ENCODE measurements around the gene POLR3A. TPM values are rescaled to one million over a fixed set of nuclear protein-coding genes. Genes with fewer than 3 reads are reported as not detected.

The POLR3A gene
- polyA plus RNA-seq, 1 donor from 2014 or later, result 15.6 TPM

- H3K4me2 ChIP-seq (ENCODE audit: low read length), result no peak overlapping the region
- H3F3A ChIP-seq (ENCODE audit: insufficient read depth, low read length, poor library complexity, severe bottlenecking), result no peaks in the 10 kb centered on the region
- H3K4me3 ChIP-seq (ENCODE audit: low read length), result no peak overlapping the region
- no peak overlapping the region for H2AFZ ChIP-seq (ENCODE audit: low read depth, low read length)
- H3K36me3 ChIP-seq (ENCODE audit: insufficient read depth, low read length), result peaks cover 8% of the 10 kb centered on the region
- TF ChIP-seq RAD21 (conservative IDR thresholded peaks at IDR 0.05), result no peak
- H3K9ac ChIP-seq (ENCODE audit: low read length), result no peak overlapping the region
- H3K27ac ChIP-seq (ENCODE audit: low read length), result no peak overlapping the region
- no peaks in the 10 kb centered on the region for H3K9me2 ChIP-seq (ENCODE audit: insufficient read depth, low read length)
- H4K20me1 ChIP-seq (ENCODE audit: insufficient read depth), result no peaks in the 10 kb centered on the region
- H3K79me2 ChIP-seq (replicated peaks; ENCODE audit: insufficient read depth, low read length), result no peaks in the 10 kb centered on the region
- no peaks in the 10 kb centered on the region for H3K27me3 ChIP-seq (ENCODE audit: insufficient read depth, low read depth, low read length)
- no peaks in the 10 kb centered on the region for H3K9me3 ChIP-seq (ENCODE audit: low read length)
These were observed 52.3 kb downstream of the POLR3A start for GRCh38 chr10:77977016-77977415.

GRCh38 chr10:77975086-77975666 lies 54.1 kb downstream of the POLR3A start:
- H3K4me2 ChIP-seq (ENCODE audit: low read length), result no peak overlapping the region
- H3K79me2 ChIP-seq (replicated peaks; ENCODE audit: insufficient read depth, low read length), result no peaks in the 10 kb centered on the region
- H3K36me3 ChIP-seq (ENCODE audit: insufficient read depth, low read length), result peaks cover 6% of the 10 kb centered on the region
- no peak overlapping the region for H3K27ac ChIP-seq (ENCODE audit: low read length)
- H3K27me3 ChIP-seq (ENCODE audit: insufficient read depth, low read depth, low read length), result no peaks in the 10 kb centered on the region
- H2AFZ ChIP-seq (ENCODE audit: low read depth, low read length), result no peak overlapping the region
- H3K9me3 ChIP-seq (ENCODE audit: low read length), result no peaks in the 10 kb centered on the region
- no peak for TF ChIP-seq RAD21 (conservative IDR thresholded peaks at IDR 0.05)
- TF ChIP-seq EP300 (conservative IDR thresholded peaks at IDR 0.05; ENCODE audit: poor library complexity, severe bottlenecking), result no peak
- no peak for TF ChIP-seq POLR2AphosphoS5 (IDR thresholded peaks at IDR 0.05)
- no peak for TF ChIP-seq EZH2 (IDR thresholded peaks at IDR 0.05; ENCODE audit: borderline replicate concordance, insufficient read depth, low read length, poor library complexity, severe bottlenecking)
- TF ChIP-seq CTCF (IDR thresholded peaks at IDR 0.05; ENCODE audit: poor library complexity, severe bottlenecking), result no peak
- TF ChIP-seq TAF1 (IDR thresholded peaks at IDR 0.05; ENCODE audit: low read depth), result no peak
- TF ChIP-seq REST (IDR thresholded peaks at IDR 0.05; ENCODE audit: borderline replicate concordance), result no peak
- no peak for TF ChIP-seq SMC3 (conservative IDR thresholded peaks at IDR 0.05; ENCODE audit: poor library complexity)
- no peaks in the 10 kb centered on the region for H3K9me2 ChIP-seq (ENCODE audit: insufficient read depth, low read length)
- H3K9ac ChIP-seq (ENCODE audit: low read length), result no peak overlapping the region
- H4K20me1 ChIP-seq (ENCODE audit: insufficient read depth), result no peaks in the 10 kb centered on the region
- no peaks in the 10 kb centered on the region for H3F3A ChIP-seq (ENCODE audit: insufficient read depth, low read length, poor library complexity, severe bottlenecking)
- H3K4me3 ChIP-seq (ENCODE audit: low read length), result no peak overlapping the region

Data from neural cell (in vitro differentiated cells).